SH-SY5Y (cell line): ENCODE results near the gene C11orf16.

ENCODE experiments used
- GATA2 ChIP-seq: IDR thresholded peaks from 2 replicates; pipeline ENCODE4 v1.6.1; 2011; ENCODE audit warnings: mild to moderate bottlenecking, low read depth, low read length
- GATA3 ChIP-seq: IDR thresholded peaks from 2 replicates; pipeline ENCODE4 v1.6.1; 2011; ENCODE audit warnings: low read depth, mild to moderate bottlenecking, low read length, moderate library complexity

DNA sequence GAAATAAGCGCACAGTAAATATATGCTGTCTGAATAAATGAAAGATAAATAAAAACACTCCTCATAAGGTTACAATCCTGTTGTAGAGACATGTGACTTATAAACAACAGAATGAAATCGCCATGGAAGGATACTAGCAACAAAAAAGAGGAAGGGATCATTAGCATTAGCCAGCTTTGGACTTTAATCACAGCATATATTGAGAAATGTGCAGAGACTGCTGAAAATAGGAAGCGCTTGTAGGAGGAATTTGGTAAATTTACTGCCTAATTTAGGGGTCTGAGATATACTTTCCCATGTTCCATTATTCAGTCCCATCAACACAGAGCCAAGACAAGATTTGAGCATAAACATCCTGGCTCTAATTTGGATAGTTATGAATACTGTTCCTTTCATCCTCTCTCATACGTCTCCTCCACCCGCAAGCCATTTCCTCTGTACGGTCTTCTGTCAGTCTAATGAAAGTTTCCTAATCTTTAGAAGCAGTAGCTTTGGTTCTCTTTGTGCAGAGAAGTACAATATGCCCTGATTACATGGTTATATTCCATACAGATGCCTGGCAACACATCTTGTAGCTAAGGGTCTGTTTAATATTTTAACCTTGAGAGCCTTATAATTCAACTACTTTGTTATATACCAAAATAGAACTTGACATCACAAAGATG, 58.9 kb downstream of the C11orf16 start:
- TF ChIP-seq GATA2 (no peak), GATA3 (no peak)
